ENCODE measurements around the gene PALLD.

PALLD gene

GRCh38 chr4:168560184-168561180 is 63.6 kb downstream of the PALLD start:
- no peak for DNase-seq

DNA sequence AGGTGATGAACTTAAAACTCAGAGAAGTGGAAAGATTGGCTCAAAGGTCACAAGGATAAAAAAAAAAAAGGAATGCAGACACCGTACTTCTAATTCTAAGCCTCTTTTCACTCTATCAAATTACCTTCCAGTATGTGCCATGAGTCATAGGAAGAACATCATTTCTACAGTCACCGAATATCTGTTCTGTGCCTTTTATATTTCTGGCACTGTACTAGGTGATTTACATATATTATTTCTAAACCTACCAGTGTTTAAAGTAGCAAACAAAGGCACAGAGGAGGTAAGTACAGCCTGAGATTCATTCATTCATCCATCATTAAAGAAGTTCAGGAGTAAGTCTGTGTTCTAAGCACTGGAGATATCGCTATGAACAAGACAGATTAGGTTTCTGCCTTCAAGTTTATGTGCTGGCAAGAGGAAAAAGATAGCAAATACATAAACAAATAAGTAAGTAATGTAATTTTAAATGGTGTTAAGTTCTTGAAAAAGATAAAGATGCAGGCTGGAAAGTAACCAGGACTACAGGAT is 65.3 kb downstream of the PALLD start:
- DNase-seq, result no peak

DNA sequence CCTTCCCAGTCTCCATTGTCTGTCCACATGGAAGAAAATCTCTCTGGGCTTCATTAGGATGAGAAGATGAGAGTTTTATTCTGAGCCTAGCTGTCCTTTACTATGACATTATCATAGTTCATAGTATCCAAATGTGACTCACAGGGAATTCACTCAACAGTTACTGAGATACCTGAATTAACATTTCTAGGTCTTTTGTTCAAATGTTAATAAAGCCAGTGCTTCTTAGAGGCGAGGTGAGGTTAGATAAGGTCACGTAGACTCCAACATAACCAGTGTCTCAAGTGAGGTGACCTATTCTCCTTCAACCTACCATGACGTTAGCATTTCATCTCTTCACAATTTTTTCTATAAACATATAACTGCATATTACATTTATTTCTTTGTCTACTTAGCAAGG is 67.2 kb downstream of the PALLD start:
- no peak for DNase-seq

DNA sequence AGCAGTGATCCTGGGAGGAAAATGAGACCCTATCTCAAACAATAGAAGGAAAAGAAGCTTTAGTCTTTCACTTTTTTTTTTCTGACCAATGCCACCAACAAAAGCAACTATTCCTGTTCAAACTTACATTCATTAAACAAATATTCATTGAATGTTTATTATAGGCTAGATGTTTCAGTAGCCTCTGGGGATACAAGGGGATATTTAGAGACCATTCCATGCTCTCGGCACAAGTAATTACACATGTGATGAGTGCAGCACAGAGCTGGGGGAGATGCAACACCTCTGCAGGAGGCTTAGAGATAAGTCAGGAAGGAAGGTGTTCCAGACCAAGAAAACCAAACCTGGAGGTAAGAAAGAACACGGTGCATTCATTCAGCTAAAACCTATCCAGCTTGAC is 68.3 kb downstream of the PALLD start:
- no peak for DNase-seq

GRCh38 chr4:168566726-168567125 is 69.9 kb downstream of the PALLD start:
- no peak for DNase-seq

GRCh38 chr4:168569066-168569930 is 72.4 kb downstream of the PALLD start:
- no peak for DNase-seq

GRCh38 chr4:168569931-168570276 is 73.1 kb downstream of the PALLD start:
- no peak for DNase-seq

DNA sequence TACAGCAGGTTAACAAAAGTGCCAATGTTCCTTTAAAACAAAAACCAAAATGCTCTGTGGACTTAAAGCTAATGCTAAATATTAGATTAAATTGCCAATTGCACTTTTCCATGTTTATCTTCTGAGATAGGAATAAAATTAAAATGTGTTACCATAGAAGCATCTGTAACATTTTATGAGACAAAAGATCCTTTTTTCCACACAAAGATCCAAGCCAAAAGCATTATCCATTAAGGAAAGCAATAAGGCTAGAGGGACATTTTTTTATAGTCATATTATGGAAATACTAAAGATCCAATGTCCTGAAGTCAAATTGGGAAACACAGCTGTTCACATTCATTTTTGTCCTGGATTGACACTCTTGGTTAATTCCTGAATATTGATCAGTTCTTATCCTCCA is 73.6 kb downstream of the PALLD start:
- DNase-seq, result no peak

DNA sequence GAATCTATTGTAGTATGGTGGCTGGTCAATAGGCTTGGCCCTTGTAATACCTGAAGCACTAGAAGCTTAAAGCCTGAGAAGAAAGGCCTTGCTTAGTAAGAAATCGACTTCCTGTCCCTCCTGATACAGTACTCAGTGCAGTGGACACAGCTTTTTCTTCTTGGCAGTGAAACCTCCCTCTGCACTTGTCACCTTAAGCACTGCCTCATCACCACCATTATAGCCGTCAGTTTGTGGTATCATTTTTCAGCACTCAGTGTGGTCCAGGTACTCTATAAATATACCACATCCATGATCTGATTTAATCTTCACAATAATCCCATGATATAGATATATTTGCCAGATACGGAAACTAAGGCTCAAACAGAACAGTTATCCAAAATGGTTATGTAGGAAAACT is 75.2 kb downstream of the PALLD start:
- no peak for DNase-seq

GRCh38 chr4:168573870-168574269 is 77.0 kb downstream of the PALLD start:
- DNase-seq, result no peak

DNA sequence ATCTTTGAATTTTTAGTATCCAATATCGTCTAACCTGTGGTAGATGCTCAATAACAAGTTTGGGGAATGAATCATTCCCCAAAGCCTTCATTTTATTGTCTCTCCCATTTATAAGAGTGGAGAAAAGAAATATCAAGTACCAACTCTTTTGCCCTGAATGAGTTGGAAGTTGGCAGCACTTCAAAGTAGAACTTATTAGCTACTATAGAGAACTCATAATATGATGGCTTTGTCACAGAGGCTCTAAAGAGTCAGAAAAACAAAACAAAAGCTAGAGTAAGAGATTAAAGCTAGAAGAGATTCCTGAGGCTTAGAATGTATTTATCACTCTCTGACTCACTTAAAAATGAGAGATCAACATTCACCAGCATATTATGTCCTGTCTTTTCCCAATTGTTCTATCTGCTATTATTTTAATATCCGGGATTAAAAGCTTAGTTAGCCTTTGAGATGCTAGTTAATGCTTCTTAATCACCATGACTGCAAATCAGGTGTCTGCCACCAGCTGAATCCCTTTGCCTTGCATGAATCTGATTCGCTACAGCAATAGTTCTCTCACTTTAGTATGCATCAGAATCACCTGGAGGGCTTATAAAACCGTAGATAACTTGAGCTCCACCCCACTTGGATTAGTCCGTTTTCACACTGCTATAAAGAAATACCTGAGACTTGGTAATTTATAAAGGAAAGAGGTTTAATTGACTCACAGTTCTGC is 77.9 kb downstream of the PALLD start:
- DNase-seq, result no peak

DNA sequence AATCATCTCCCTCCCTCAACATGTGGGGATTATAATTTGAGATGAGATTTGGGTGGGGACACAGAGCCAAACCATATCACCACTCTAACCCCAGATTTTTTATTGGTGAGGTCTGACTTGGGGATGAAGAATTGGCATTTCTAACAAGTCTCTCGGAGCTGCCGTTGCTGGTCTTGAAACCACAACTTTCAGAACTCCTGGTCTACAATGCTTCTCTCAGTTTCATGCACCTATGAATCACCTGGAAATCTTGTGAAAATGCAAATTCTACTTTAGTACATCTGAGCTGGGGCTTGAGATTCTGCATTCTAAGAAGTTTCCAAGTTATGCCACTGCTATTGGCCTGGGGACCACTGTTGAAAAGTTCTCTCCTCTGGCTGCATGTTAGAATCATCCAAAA is 78.6 kb downstream of the PALLD start:
- DNase-seq, result no peak

- DNase-seq, result no peak
Measured at GRCh38 chr4:168577624-168578023, 80.8 kb downstream of the PALLD start.

DNA sequence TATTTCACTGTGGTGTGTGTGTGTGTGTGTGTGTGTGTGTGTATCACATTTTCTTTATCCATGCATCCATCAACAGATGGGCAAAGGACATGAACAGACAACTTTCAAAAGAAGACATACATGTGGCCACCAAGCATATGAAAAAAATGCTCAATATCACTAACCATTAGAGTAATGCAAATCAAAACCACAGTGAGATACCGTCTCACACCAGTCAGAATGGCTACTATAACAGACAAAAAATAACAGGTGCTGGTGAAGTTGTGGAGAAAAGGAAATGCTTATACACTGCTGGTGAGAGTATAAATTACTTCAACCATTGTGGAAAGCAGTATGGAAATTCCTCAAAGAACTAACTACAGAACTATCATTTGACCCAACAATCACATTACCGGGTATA is 83.4 kb downstream of the PALLD start:
- DNase-seq, result no peak

DNA sequence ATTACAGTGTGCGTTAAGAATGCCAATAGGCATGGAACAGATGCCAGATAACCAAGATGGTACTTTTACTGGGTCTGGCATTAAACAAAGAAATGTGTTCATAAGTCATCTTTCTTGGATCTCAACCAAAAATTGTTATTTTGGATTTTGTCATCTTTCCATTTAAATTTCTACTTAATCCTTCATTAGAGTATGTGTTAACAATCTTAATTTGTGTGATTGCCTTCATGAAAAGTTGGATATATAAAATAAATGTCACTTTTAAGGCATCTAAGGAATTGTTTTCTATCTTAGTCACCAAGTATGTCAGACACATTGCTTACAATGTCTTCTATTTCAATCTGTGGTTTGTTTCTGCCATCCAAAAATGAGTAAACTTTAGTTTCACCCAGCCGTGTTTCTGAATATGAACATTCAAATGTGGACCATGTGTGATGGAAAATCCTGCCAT is 87.5 kb downstream of the PALLD start:
- no peak for DNase-seq

- DNase-seq, result no peak
Measured at GRCh38 chr4:168585168-168586091, 88.6 kb downstream of the PALLD start.

- DNase-seq, result no peak
Measured at GRCh38 chr4:168586926-168587325, 90.1 kb downstream of the PALLD start.

DNA sequence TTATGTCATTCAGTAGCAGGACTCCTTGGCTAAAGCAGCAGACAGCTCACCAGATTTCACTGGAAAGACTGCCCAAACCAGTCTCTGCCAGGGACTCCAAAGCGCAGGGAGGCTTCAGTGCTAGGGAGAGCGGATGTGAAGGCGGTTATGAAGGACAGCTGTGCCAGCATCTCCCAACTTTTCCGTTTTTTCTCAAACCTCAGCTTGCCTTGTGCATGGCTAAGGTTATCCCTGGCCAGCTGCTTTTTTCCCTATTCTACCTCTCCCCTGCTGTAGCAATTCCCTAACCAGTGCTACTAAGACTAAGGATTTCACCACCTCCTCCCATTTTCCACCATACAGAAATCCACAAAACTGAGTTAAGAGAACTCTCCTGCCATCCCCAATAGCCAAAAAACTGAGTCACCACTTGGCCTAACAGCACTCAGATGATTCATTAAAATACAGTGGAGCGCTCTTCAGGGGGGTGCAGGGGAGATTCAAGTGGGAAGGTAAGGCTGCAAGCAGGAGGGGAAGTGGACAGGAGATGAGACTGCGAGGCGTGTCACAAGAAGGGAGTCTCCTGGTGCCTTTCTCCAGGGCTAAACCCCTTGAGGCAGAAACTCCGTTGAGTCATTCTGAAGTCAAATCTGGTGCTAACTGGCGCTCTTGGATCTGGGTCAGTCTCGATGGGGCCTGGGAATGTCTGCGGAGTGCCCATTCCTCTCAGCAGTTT is 90.7 kb downstream of the PALLD start:
- DNase-seq, result no peak

DNA sequence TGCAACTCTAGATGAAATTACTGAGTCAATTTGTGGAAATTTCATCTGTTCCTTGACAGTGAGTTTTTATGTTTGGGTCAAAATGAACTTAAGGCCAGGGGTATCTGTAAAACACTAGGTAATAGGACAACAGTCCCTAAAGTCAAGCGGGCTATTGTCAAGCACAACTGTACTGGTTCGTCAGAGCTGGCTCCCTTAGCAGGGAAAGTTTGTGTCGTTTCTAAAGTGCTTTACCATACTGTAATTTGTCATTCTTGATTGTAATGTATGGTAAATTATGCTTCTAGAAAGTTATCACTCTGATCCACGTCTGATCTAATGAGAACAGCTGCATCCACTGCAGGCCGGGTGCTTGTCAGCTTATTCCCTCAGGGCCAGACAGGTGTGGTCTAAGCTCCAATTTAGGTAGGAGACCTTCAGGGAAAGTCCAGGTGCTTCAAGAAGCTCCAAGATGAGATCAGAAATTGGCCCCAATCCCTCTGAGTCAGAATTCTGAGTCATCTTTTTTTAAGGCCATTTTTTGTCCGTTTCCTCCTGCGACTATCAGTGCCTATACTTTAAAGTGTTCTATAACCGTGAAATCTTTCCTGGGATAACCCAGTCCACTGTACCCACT is 92.2 kb downstream of the PALLD start:
- DNase-seq, result no peak

- no peak for DNase-seq
Measured at GRCh38 chr4:168592676-168593075, 95.8 kb downstream of the PALLD start.

DNA sequence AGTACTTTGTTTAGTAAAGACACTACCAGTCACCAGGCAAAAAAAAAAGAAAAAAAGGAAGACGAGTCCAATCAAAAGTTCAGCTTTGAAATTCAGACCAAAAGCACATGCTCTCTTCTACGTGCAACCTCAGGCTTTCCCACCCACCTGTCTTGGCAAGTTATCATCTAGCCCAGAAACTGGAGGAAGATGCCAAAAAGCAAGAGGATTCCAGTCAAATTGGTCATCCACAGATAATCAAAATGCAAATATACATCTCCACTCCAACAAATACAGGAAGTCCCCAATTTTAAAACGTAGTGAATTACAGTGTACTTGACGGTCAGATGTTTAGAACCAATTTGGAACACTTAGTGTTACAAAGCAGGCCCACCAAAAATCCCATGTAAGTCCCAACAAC is 96.5 kb downstream of the PALLD start:
- no peak for DNase-seq

Data from central memory CD4-positive, alpha-beta T cell (primary cell).